OCI-LY1 (cell line): ENCODE measurements around the gene NOP14.

Experiments used
- H2AFZ ChIP-seq: fragments of 200-600 bp; sonication (generic), shearing (Covaris generic); 2 replicates; pipeline ENCODE4 v1.6.0; 2014; ENCODE audit warnings: antibody characterized with exemption, mild to moderate bottlenecking, low read length
- H3F3A ChIP-seq: fragments of 200-600 bp; sonication (generic), shearing (Covaris generic); 2 replicates; pipeline ENCODE4 v1.6.0; 2014; ENCODE audit warnings: mild to moderate bottlenecking, antibody characterized with exemption, low read length, moderate library complexity; ENCODE audit not compliant: insufficient read depth
- H3K27ac ChIP-seq: fragments of 200-600 bp; sonication (generic); 2 replicates; pipeline ENCODE4 v1.5.1; 2014; ENCODE audit warnings: low read length, mixed run types, mild to moderate bottlenecking, low read depth; ENCODE audit not compliant: poor library complexity, severe bottlenecking
- H3K27me3 ChIP-seq: fragments of 200-600 bp; sonication (generic); 2 replicates; pipeline ENCODE4 v1.6.0; 2014; ENCODE audit warnings: antibody characterized with exemption, mild to moderate bottlenecking, low read length, moderate library complexity; ENCODE audit not compliant: insufficient read depth
- H3K36me3 ChIP-seq: fragments of 200-600 bp; sonication (generic); 2 replicates; pipeline ENCODE4 v1.6.1; 2014; ENCODE audit warnings: mild to moderate bottlenecking, antibody characterized with exemption, low read length, moderate library complexity, mixed read lengths; ENCODE audit not compliant: insufficient read depth
- H3K4me1 ChIP-seq: fragments of 200-600 bp; sonication (generic); 2 replicates; pipeline ENCODE4 v1.5.1; 2014; ENCODE audit warnings: mild to moderate bottlenecking, low read length, moderate library complexity; ENCODE audit not compliant: insufficient read depth, severe bottlenecking
- H3K4me2 ChIP-seq: fragments of 200-600 bp; sonication (generic), shearing (Covaris generic); 2 replicates; pipeline ENCODE4 v1.6.1; 2014; ENCODE audit warnings: low read length
- H3K4me3 ChIP-seq: fragments of 200-600 bp; sonication (generic); 2 replicates; pipeline ENCODE4 v1.5.1; 2014; ENCODE audit warnings: low read length, low read depth, mild to moderate bottlenecking, mixed read lengths; ENCODE audit not compliant: poor library complexity, severe bottlenecking
- H3K79me2 ChIP-seq: fragments of 200-600 bp; shearing (Covaris generic); 2 replicates; pipeline ENCODE4 v1.6.1; 2016; ENCODE audit warnings: mixed run types, low read length, mixed read lengths; ENCODE audit not compliant: insufficient read depth
- H3K9ac ChIP-seq: fragments of 200-600 bp; sonication (generic), shearing (Covaris generic); 2 replicates; pipeline ENCODE4 v1.6.1; 2014; ENCODE audit warnings: mild to moderate bottlenecking, low read length, mixed read lengths
- H3K9me2 ChIP-seq: fragments of 200-600 bp; sonication (generic), shearing (Covaris generic); 2 replicates; pipeline ENCODE4 v1.6.1; 2014; ENCODE audit warnings: low read depth, mild to moderate bottlenecking, low read length, mixed read lengths
- H3K9me3 ChIP-seq: fragments of 200-600 bp; shearing (Covaris generic); 2 replicates; pipeline ENCODE4 v1.6.1; 2014; ENCODE audit warnings: low read length, mixed read lengths
- H4K20me1 ChIP-seq: fragments of 200-600 bp; sonication (generic), shearing (Covaris generic); 2 replicates; pipeline ENCODE4 v1.6.0; 2016; ENCODE audit warnings: mild to moderate bottlenecking, low read length; ENCODE audit not compliant: insufficient read depth
- EZH2 ChIP-seq: fragments of 200-600 bp; sonication (generic), shearing (Covaris generic); IDR thresholded peaks from 2 replicates; pipeline ENCODE4 v1.8.0; 2017; ENCODE audit warnings: borderline replicate concordance, mixed run types, mild to moderate bottlenecking, antibody characterized with exemption, low read length, moderate library complexity, mixed read lengths
- TF ChIP-seq, protein P1 (sequence below): fragments of 200-600 bp; sonication (generic), shearing (Covaris generic); IDR thresholded peaks from 2 replicates; pipeline ENCODE4 v1.5.1; 2017; ENCODE audit warnings: mild to moderate bottlenecking, antibody characterized with exemption, low read length, moderate library complexity, mixed read lengths

The NOP14 gene

GRCh38 chr4:2924765-2925301, 38.4 kb downstream of the NOP14 start:
- Histone ChIP-seq H3K36me3 (peaks cover 2% of the 10 kb centered on the region; the same call in 1 of the 2 replicates), H2AFZ (no peak overlapping the region)

DNA sequence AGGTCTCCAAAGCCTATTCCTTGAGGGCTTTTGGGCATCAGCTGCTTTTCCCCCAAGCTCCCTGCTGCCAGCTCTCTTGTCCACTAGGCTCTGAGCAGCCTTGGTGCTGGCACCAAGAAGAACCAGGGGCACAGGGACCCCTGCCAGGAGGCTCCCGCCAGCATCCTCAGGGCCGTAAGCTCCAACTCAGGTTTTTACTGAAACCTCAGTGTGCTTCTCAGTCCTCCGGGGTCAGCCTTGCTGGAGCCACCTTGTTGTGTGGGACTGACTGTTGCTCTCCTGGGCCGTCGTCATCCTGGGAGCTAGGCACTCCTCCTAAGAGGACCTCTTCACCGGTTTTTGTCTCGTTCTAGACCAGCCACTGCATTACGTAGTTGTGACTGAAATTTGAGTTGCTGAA, 38.9 kb downstream of the NOP14 start:
- Histone ChIP-seq H3K79me2 (no peaks in the 10 kb centered on the region), H3K36me3 (no peaks in the 10 kb centered on the region; the same call in 1 of the 2 replicates), H3K4me3 (no peak overlapping the region), H3K9ac (no peak overlapping the region), H3K4me1 (peaks cover 12% of the 10 kb centered on the region), H4K20me1 (no peaks in the 10 kb centered on the region), H3K27ac (no peak overlapping the region), H3K4me2 (no peak overlapping the region), H3K9me2 (no peaks in the 10 kb centered on the region), H3K9me3 (no peaks in the 10 kb centered on the region), H3K27me3 (no peaks in the 10 kb centered on the region), H2AFZ (no peak overlapping the region), H3F3A (no peaks in the 10 kb centered on the region)
- no peak for TF ChIP-seq EZH2
- TF ChIP-seq, protein P1, sequence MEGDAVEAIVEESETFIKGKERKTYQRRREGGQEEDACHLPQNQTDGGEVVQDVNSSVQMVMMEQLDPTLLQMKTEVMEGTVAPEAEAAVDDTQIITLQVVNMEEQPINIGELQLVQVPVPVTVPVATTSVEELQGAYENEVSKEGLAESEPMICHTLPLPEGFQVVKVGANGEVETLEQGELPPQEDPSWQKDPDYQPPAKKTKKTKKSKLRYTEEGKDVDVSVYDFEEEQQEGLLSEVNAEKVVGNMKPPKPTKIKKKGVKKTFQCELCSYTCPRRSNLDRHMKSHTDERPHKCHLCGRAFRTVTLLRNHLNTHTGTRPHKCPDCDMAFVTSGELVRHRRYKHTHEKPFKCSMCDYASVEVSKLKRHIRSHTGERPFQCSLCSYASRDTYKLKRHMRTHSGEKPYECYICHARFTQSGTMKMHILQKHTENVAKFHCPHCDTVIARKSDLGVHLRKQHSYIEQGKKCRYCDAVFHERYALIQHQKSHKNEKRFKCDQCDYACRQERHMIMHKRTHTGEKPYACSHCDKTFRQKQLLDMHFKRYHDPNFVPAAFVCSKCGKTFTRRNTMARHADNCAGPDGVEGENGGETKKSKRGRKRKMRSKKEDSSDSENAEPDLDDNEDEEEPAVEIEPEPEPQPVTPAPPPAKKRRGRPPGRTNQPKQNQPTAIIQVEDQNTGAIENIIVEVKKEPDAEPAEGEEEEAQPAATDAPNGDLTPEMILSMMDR = no peak

More at GRCh38 chr4:2924765-2925301, 38.4 kb downstream of the NOP14 start:
- Histone ChIP-seq H3K27ac (no peak overlapping the region), H3K4me3 (no peak overlapping the region), H3K4me1 (peaks cover 12% of the 10 kb centered on the region), H3K27me3 (no peaks in the 10 kb centered on the region), H3F3A (no peaks in the 10 kb centered on the region), H3K9me2 (no peaks in the 10 kb centered on the region), H4K20me1 (no peaks in the 10 kb centered on the region), H3K4me2 (no peak overlapping the region), H3K9me3 (no peaks in the 10 kb centered on the region), H3K79me2 (no peaks in the 10 kb centered on the region), H3K9ac (no peak overlapping the region)
- TF ChIP-seq EZH2 = no peak
- TF ChIP-seq, protein P1 = no peak

GRCh38 chr4:2923668-2924173, 39.5 kb downstream of the NOP14 start:
- no peak for TF ChIP-seq EZH2
- TF ChIP-seq, protein P1 = no peak
- H3K27ac ChIP-seq = no peak overlapping the region
- H3K36me3 ChIP-seq = no peaks in the 10 kb centered on the region
- H3F3A ChIP-seq = no peaks in the 10 kb centered on the region
- H2AFZ ChIP-seq = no peak overlapping the region
- H3K9me2 ChIP-seq = no peaks in the 10 kb centered on the region
- no peak overlapping the region for H3K4me3 ChIP-seq
- H4K20me1 ChIP-seq = no peaks in the 10 kb centered on the region
- H3K9ac ChIP-seq = no peak overlapping the region
- no peaks in the 10 kb centered on the region for H3K79me2 ChIP-seq
- no peaks in the 10 kb centered on the region for H3K27me3 ChIP-seq
- no peak overlapping the region for H3K4me2 ChIP-seq
- no peaks in the 10 kb centered on the region for H3K9me3 ChIP-seq
- peaks cover 12% of the 10 kb centered on the region for H3K4me1 ChIP-seq
